Stimulated activated CD8-positive, alpha-beta memory T cell treated with anti-CD3 and anti-CD28 coated beads, Interleukin-7, amount 100 ng/mL, for 24 hours (primary cell): ENCODE data around the gene EML6.

Experiments used
- DNase-seq: peaks from one replicate; pipeline ENCODE4 v3.0.0-alpha.2; 2020; ENCODE audit warnings: low read depth

EML6 gene

GRCh38 chr2:54880428-54880827, 157.0 kb downstream of the EML6 start:
- DNase-seq = no peak

- no peak for DNase-seq
These were observed 158.3 kb downstream of the EML6 start for GRCh38 chr2:54881759-54882158.

DNA sequence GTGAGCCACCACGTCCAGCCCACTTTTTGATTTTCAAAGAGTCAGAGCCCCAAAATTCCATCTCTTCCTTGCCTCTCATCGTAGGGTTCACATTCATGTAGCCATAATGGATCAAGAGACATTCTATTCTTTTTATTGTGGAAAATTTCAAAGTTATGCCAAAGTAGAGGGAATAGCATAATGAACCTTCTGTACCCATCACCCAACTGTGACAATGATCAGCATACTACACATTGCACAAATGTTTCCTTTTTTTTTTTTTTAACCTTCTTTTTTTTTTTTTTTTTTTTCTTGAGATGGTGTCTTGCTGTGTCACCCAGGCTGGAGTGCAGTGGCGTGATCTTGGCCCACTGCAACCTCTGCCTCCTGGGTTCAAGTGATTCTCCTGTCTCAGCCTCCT, 162.4 kb downstream of the EML6 start:
- no peak for DNase-seq

GRCh38 chr2:54887850-54888545, 164.5 kb downstream of the EML6 start:
- no peak for DNase-seq

DNA sequence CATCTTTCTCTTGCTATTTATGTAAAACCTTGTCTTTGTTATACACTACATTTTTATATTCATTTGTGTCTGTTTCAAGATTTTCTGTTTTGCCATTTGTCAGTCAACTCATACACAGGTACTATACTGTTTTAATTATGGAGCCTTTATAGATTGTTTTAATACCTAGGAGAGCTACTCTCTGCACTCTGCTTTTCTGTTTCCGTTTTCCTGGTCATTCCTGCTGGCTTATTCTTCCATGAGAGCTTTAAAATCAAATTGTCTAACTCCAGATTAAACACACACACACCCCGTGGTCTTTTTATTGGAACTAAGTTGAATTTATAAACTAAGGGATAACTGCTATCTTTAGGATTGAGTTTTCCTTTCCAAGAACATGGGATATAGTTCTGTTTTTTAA, 165.6 kb downstream of the EML6 start:
- no peak for DNase-seq

DNA sequence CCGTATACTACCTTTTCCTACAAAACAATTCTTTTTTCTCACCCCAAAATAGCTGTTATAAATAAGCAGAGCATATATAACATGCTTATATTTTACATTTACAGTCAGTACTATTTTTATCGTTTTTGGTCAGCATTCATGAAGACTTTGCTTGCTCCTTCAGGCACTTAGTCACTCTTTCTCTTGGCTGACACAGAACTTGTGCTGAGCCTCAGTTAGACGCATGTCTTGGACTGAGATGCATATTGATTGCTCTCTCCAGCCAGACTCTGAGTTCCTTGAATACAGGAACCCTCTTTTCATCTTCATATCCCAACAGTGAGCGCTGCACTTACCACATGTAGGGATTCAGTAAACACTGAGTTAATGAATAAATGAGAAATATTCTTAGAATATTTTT, 168.4 kb downstream of the EML6 start:
- DNase-seq = no peak

GRCh38 chr2:54894467-54894866, 171.0 kb downstream of the EML6 start:
- no peak for DNase-seq

DNA sequence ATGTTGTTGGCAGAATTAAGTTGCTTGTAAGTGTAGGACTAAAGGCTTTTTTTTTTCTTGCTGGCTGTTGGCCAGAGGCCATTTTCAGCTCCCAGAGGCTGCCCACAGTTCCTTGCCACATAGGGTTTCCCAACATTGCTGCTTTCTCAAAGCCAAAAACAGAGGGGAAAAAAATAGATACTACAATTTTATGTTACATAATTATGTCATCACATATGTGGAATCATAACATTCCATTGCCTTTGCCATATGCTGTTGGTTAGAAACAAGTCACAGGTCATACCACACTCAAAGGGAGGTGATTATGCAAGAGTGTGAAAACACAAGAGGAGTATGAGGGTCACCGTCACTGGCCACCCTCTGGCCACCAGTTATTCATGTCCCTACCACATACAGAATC, 172.3 kb downstream of the EML6 start:
- no peak for DNase-seq

GRCh38 chr2:54897420-54898310, 174.2 kb downstream of the EML6 start:
- no peak for DNase-seq

- DNase-seq = no peak
These were observed 175.2 kb downstream of the EML6 start for GRCh38 chr2:54898456-54899226.

DNA sequence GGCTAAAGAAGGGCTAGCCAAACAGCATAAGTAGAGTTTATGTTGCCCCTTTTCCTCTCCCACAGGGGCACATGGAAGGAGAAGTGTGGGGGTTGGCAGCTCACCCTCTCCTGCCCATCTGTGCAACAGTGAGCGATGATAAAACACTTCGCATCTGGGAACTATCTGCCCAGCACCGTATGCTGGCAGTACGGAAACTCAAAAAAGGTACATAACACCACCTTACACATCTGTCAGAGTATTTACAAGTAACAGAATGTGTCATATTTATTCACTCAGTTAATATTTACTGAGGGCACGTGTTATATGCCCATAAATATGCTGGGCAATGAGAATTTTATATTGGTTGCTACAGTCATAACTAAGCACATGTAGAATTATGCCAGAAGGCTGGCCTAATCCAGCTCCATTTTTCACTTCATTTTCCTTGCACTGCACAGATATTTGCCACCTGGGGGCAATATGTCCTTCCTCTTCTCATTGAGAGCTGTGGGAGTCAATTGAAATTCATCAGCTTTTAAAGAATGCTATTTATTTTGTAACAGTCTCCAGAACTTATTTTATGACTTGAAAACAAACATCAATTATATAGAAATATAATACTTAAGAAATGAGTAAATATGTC, 176.2 kb downstream of the EML6 start:
- DNase-seq = no peak

DNA sequence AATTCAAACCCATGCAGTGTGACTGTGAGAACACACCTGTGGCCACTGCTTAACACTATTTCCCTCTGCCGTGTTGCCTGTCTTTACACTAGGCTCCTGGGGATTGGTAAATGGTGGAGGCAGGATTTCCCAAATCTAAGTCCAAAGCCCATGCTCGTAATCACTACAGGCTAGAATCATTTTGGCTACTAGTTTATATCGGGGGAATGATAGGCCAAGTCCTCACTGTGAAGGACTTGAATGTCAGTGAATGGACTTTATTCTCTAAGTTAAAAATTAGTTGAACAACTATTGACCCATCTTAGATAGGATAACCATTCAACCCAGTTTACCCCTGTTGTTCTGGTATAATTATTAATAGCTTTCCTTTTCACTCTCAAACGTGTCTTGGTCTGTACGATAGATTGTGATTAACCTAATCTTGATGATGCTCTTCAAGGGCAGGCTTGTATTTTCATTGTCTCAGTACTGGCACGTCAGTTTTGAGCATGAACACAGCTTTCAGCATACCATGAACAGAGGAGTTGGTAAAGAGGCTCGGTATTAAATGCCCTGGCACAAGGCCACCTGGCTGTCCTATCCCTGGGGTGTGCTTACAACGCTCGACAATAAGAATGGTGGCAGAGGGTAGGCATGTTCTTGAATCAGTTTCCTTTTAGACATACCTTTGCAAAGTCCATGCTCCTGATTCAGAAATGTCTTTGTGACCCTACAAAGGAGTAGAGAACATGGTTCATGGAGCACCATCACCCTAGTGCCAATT, 177.9 kb downstream of the EML6 start:
- no peak for DNase-seq

DNA sequence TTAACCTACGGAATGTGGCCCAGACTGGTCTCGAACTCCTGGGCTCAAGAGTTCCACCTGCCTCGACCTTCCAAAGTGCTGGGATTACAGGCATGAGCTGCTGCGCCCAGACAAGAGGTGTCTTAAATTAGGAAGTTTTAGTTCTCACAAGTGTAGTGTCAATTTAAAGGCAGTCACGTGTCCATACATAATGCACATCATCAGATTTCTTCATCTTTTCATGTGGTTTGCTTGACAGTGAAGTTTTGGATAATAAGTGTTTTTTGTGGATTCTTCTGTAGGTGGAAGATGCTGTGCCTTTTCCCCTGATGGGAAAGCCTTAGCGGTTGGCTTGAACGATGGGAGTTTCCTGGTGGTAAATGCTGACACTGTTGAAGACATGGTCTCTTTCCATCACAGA, 179.3 kb downstream of the EML6 start:
- DNase-seq = no peak

- peak; percentile 39 for DNase-seq
These were observed 180.5 kb downstream of the EML6 start for GRCh38 chr2:54903736-54904554.

GRCh38 chr2:54904836-54905235, 181.4 kb downstream of the EML6 start:
- DNase-seq = no peak

DNA sequence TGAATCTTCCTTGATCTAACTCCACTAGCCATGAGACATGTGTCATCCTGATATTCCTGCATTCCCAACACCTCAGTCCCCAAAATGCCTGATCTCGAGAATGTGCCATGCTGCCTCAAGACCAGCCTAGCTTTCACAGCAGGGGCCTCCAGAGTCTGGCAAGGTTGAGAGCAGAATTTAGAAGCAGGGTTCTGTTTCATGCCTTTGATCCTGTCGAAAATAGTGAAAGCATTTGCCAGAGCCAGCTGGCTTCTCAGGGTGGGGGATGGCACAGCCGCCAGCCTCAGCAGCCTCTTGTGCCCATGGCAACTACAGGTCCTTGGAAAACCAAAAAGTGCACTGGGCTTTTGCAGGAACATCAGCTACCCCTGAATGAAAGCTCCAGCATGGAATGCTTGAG, 183.3 kb downstream of the EML6 start:
- no peak for DNase-seq

GRCh38 chr2:54907663-54908062, 184.2 kb downstream of the EML6 start:
- no peak for DNase-seq

- DNase-seq = no peak
These were observed 185.1 kb downstream of the EML6 start for GRCh38 chr2:54908591-54908990.

DNA sequence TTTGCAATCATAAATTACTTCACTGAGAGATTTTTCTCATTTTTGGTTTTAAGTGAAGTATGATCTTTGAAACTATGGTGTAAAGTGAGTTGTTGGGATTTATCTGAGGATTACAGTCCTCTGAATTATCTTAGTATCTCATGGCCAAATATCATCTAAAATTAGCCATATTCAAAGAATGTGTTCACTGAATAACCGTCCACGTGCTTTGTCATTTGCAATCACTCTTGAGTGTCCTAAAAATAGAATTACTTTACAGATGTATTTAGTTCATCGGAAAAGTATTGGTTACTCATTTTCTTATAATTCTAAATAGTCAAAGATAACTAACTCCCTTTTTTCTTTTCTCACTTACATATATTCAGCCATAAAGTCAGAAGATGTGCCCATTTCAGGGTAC, 185.5 kb downstream of the EML6 start:
- DNase-seq = no peak

- no peak for DNase-seq
These were observed 188.8 kb downstream of the EML6 start for GRCh38 chr2:54912305-54912704.

- DNase-seq = no peak
These were observed 189.4 kb downstream of the EML6 start for GRCh38 chr2:54912893-54913292.
